Measurements from ENCODE around the gene PTPRD.

PTPRD gene

GRCh38 chr9:8754751-8755150, 1858.1 kb downstream of the PTPRD start:
- Histone ChIP-seq H3K4me2 (no peak overlapping the region), H2AFZ (ENCODE audit: low read depth) (no peak overlapping the region), H3K27ac (no peak overlapping the region), H3K36me3 (ENCODE audit: insufficient read depth) (no peaks in the 10 kb centered on the region), H3K4me3 (IDR thresholded peaks at IDR 0.05; ENCODE audit: insufficient read depth, low read depth, low read length) (no peak overlapping the region), H3K4me1 (ENCODE audit: low read depth, poor library complexity, severe bottlenecking) (no peaks in the 10 kb centered on the region), H3K27me3 (ENCODE audit: insufficient read depth, low read depth) (no peaks in the 10 kb centered on the region), H4K20me1 (ENCODE audit: insufficient read depth) (no peaks in the 10 kb centered on the region), H3K9ac (no peak overlapping the region), H3K79me2 (ENCODE audit: insufficient read depth, low read depth) (no peaks in the 10 kb centered on the region)
- no peak for TF ChIP-seq CTCF (conservative IDR thresholded peaks at IDR 0.05; ENCODE audit: low read depth, low read length)

- H3K79me2 ChIP-seq (ENCODE audit: insufficient read depth, low read depth), result no peaks in the 10 kb centered on the region
- no peaks in the 10 kb centered on the region for H3K36me3 ChIP-seq (ENCODE audit: insufficient read depth)
- no peak for TF ChIP-seq CTCF (conservative IDR thresholded peaks at IDR 0.05; ENCODE audit: low read depth, low read length)
- no peak overlapping the region for H3K9ac ChIP-seq
- H3K4me1 ChIP-seq (ENCODE audit: low read depth, poor library complexity, severe bottlenecking), result no peaks in the 10 kb centered on the region
- H3K4me3 ChIP-seq (IDR thresholded peaks at IDR 0.05; ENCODE audit: insufficient read depth, low read depth, low read length), result no peak overlapping the region
- H3K27me3 ChIP-seq (ENCODE audit: insufficient read depth, low read depth), result no peaks in the 10 kb centered on the region
- H2AFZ ChIP-seq (ENCODE audit: low read depth), result no peak overlapping the region
- H3K27ac ChIP-seq, result no peak overlapping the region
- H3K4me2 ChIP-seq, result no peak overlapping the region
- no peaks in the 10 kb centered on the region for H4K20me1 ChIP-seq (ENCODE audit: insufficient read depth)
Measured at GRCh38 chr9:8751406-8751930, 1861.3 kb downstream of the PTPRD start.

- Histone ChIP-seq H3K4me1 (ENCODE audit: low read depth, poor library complexity, severe bottlenecking) (no peaks in the 10 kb centered on the region), H3K27me3 (ENCODE audit: insufficient read depth, low read depth) (no peaks in the 10 kb centered on the region), H3K27ac (no peak overlapping the region), H3K79me2 (ENCODE audit: insufficient read depth, low read depth) (no peaks in the 10 kb centered on the region), H4K20me1 (ENCODE audit: insufficient read depth) (no peaks in the 10 kb centered on the region), H3K4me3 (IDR thresholded peaks at IDR 0.05; ENCODE audit: insufficient read depth, low read depth, low read length) (no peak overlapping the region), H3K36me3 (ENCODE audit: insufficient read depth) (no peaks in the 10 kb centered on the region), H2AFZ (ENCODE audit: low read depth) (no peak overlapping the region), H3K4me2 (no peak overlapping the region), H3K9ac (no peak overlapping the region)
- no peak for TF ChIP-seq CTCF (conservative IDR thresholded peaks at IDR 0.05; ENCODE audit: low read depth, low read length)
Measured at GRCh38 chr9:8750639-8751051, 1862.2 kb downstream of the PTPRD start.

GRCh38 chr9:8745347-8745746, 1867.5 kb downstream of the PTPRD start:
- H4K20me1 ChIP-seq (ENCODE audit: insufficient read depth), result no peaks in the 10 kb centered on the region
- H3K79me2 ChIP-seq (ENCODE audit: insufficient read depth, low read depth), result no peaks in the 10 kb centered on the region
- H3K36me3 ChIP-seq (ENCODE audit: insufficient read depth), result no peaks in the 10 kb centered on the region
- H3K27me3 ChIP-seq (ENCODE audit: insufficient read depth, low read depth), result no peaks in the 10 kb centered on the region
- no peak overlapping the region for H2AFZ ChIP-seq (ENCODE audit: low read depth)
- H3K9ac ChIP-seq, result no peak overlapping the region
- H3K4me3 ChIP-seq (IDR thresholded peaks at IDR 0.05; ENCODE audit: insufficient read depth, low read depth, low read length), result no peak overlapping the region
- H3K4me1 ChIP-seq (ENCODE audit: low read depth, poor library complexity, severe bottlenecking), result no peaks in the 10 kb centered on the region
- no peak overlapping the region for H3K4me2 ChIP-seq
- TF ChIP-seq CTCF (conservative IDR thresholded peaks at IDR 0.05; ENCODE audit: low read depth, low read length), result no peak
- no peak overlapping the region for H3K27ac ChIP-seq

Data from KMS-11 (cell line).